Neural progenitor cell (in vitro differentiated cells): ENCODE data around the gene MAP2K2.

ENCODE experiments used
- CTCF ChIP-seq: fragments of 200-600 bp; sonication (generic); IDR thresholded peaks from 2 replicates; pipeline ENCODE4 v1.5.1; 2017; ENCODE audit warnings: antibody characterized with exemption, mild to moderate bottlenecking
- EZH2 ChIP-seq: fragments of 200-600 bp; sonication (generic); IDR thresholded peaks from 2 replicates; pipeline ENCODE4 v1.6.1; 2017; ENCODE audit warnings: antibody characterized with exemption, mild to moderate bottlenecking, moderate library complexity
- EZH2phosphoT487 ChIP-seq: fragments of 200-600 bp; sonication (generic); IDR thresholded peaks from 2 replicates; pipeline ENCODE4 v1.6.1; 2017; ENCODE audit warnings: antibody characterized with exemption

- TF ChIP-seq CTCF, result no peak
- no peak for TF ChIP-seq EZH2
- no peak for TF ChIP-seq EZH2phosphoT487
Measured at GRCh38 chr19:4069331-4069959, 54.5 kb downstream of the MAP2K2 start.
